HepG2 (cell line): ENCODE measurements around the gene ALDH1L2. TPM values are rescaled to one million over a fixed set of nuclear protein-coding genes. Genes with fewer than 3 reads are reported as not detected.

Experiments
- ARID3A ChIP-seq: IDR thresholded peaks from 2 replicates; pipeline ENCODE4 v1.6.1; 2012; ENCODE audit warnings: low read depth, low read length, improper control_type of control experiment
- BATF2 ChIP-seq: sonication (generic); formaldehyde crosslinking; IDR thresholded peaks from 2 replicates; pipeline ENCODE4 v1.8.0; 2022; ENCODE audit warnings: mild to moderate bottlenecking, missing genetic modification reagents, moderate library complexity
- BHLHE40 ChIP-seq: IDR thresholded peaks from 2 replicates; pipeline ENCODE4 v1.6.1; 2011; ENCODE audit warnings: low read length, improper control_type of control experiment
- JUND ChIP-seq: sonication (generic); formaldehyde crosslinking; IDR thresholded peaks from 2 replicates; pipeline ENCODE4 v1.8.0; 2022; ENCODE audit warnings: mild to moderate bottlenecking, missing genetic modification reagents
- KLF16 ChIP-seq, 2 experiments: sonication (generic) in 1 of 2; formaldehyde crosslinking in 1 of 2; IDR thresholded peaks; 2 replicates each; pipeline versions ENCODE4 v1.6.1 to v1.8.0; 2016 to 2023; ENCODE audit warnings: missing genetic modification reagents in 2 of 2, missing compliant biosample characterization in 1 of 2
- MED13 ChIP-seq: sonication (generic); formaldehyde crosslinking; IDR thresholded peaks from 2 replicates; pipeline ENCODE4 v1.5.0; 2020; ENCODE audit warnings: missing genetic modification reagents
- NCOR1 ChIP-seq: fragments of 200-600 bp; sonication (generic); IDR thresholded peaks from 2 replicates; pipeline ENCODE4 v1.7.0; 2017; ENCODE audit warnings: antibody characterized with exemption, low read length, borderline replicate concordance
- POLR2A ChIP-seq, 2 experiments: IDR thresholded peaks; 2 replicates each; pipeline ENCODE4 v1.6.1; 2011; ENCODE audit warnings: low read depth in 2 of 2, low read length in 2 of 2, mild to moderate bottlenecking in 1 of 2, moderate library complexity in 1 of 2; ENCODE audit not compliant: insufficient read depth in 1 of 2
- REPIN1 ChIP-seq: sonication (generic); formaldehyde crosslinking; IDR thresholded peaks from 2 replicates; pipeline ENCODE4 v1.8.0; 2022; ENCODE audit warnings: missing genetic modification reagents, low read depth, mild to moderate bottlenecking, borderline replicate concordance
- SAFB2 ChIP-seq: sonication (generic); formaldehyde crosslinking; IDR thresholded peaks from 2 replicates; pipeline ENCODE4 v1.5.1; 2020; ENCODE audit warnings: missing genetic modification reagents, low read depth, mild to moderate bottlenecking, borderline replicate concordance
- SNAPC2 ChIP-seq: sonication (generic); formaldehyde crosslinking; IDR thresholded peaks from 2 replicates; pipeline ENCODE4 v1.8.1; 2022; ENCODE audit warnings: mild to moderate bottlenecking, missing genetic modification reagents
- SRSF1 ChIP-seq: fragments of 200-400 bp; formaldehyde crosslinking; optimal IDR thresholded peaks from 2 replicates; pipeline ENCODE3; 2017; ENCODE audit warnings: mild to moderate bottlenecking, low read depth, low read length, moderate library complexity
- TBX2 ChIP-seq: sonication (generic); formaldehyde crosslinking; IDR thresholded peaks from 2 replicates; pipeline ENCODE4 v1.5.0; 2020; ENCODE audit warnings: missing genetic modification reagents, mild to moderate bottlenecking, borderline replicate concordance
- TFDP2 ChIP-seq: sonication (generic); formaldehyde crosslinking; IDR thresholded peaks from 2 replicates; pipeline ENCODE4 v1.4.0; 2020; ENCODE audit warnings: missing genetic modification reagents
- TOPORS ChIP-seq: sonication (generic); formaldehyde crosslinking; IDR thresholded peaks from 2 replicates; pipeline ENCODE4 v1.8.0; 2023; ENCODE audit warnings: mild to moderate bottlenecking, missing genetic modification reagents
- TRAFD1 ChIP-seq: sonication (generic); formaldehyde crosslinking; IDR thresholded peaks from 2 replicates; pipeline ENCODE4 v1.5.1; 2020; ENCODE audit warnings: missing genetic modification reagents, mild to moderate bottlenecking, borderline replicate concordance
- ZMYM4 ChIP-seq: sonication (generic); formaldehyde crosslinking; IDR thresholded peaks from 2 replicates; pipeline ENCODE4 v1.8.1; 2023; ENCODE audit warnings: mild to moderate bottlenecking, missing genetic modification reagents
- ZNF253 ChIP-seq: sonication (generic); formaldehyde crosslinking; IDR thresholded peaks from 2 replicates; pipeline ENCODE4 v1.8.0; 2022; ENCODE audit warnings: mild to moderate bottlenecking, missing genetic modification reagents, borderline replicate concordance
- ZNF331 ChIP-seq: sonication (generic); formaldehyde crosslinking; IDR thresholded peaks from 2 replicates; pipeline ENCODE4 v1.4.0; 2020; ENCODE audit warnings: missing genetic modification reagents
- ZNF501 ChIP-seq: sonication (generic); formaldehyde crosslinking; IDR thresholded peaks from 2 replicates; pipeline ENCODE4 v1.5.1; 2020; ENCODE audit warnings: mild to moderate bottlenecking, moderate library complexity, missing genetic modification reagents
- ZNF605 ChIP-seq: sonication (generic); formaldehyde crosslinking; IDR thresholded peaks from 2 replicates; pipeline ENCODE4 v1.8.0; 2022; ENCODE audit warnings: mild to moderate bottlenecking, missing genetic modification reagents
- ZNF619 ChIP-seq: sonication (generic); formaldehyde crosslinking; IDR thresholded peaks from 2 replicates; pipeline ENCODE4 v1.4.0; 2020; ENCODE audit warnings: mild to moderate bottlenecking, missing genetic modification reagents
- ZNF768 ChIP-seq: sonication (generic); formaldehyde crosslinking; IDR thresholded peaks from 2 replicates; pipeline ENCODE4 v1.4.0; 2020; ENCODE audit warnings: missing genetic modification reagents
- ZNF883 ChIP-seq: sonication (generic); formaldehyde crosslinking; IDR thresholded peaks from 2 replicates; pipeline ENCODE4 v1.5.1; 2020; ENCODE audit warnings: mild to moderate bottlenecking, missing genetic modification reagents; ENCODE audit errors: not compliant biosample characterization
- polyA plus RNA-seq, 8 experiments: library from polyadenylated mRNA; depleted of rRNA in 3 of 8; stranded (reverse) in 7 of 8; unstranded in 1 of 8; fragments of >200 nt; fragmentation: Illumina TruSeq in 4 of 8; extraction: Trizol in 4 of 8; gene quantifications; 2 replicates each; pipeline versions ENCODE4 v1.2.1 to v1.2.3, GENCODE V29; 2011 to 2016; ENCODE audit warnings: low read depth in 4 of 8, missing spikeins in 1 of 8, mixed read lengths in 1 of 8; ENCODE audit not compliant: insufficient read depth in 1 of 8
- total RNA-seq, 5 experiments: library from RNA; depleted of rRNA; stranded (reverse); fragments of >200 nt; fragmentation: Illumina TruSeq; extraction: Trizol; gene quantifications; 2 replicates each; pipeline ENCODE4 v1.2.3, GENCODE V29; 2016; ENCODE audit warnings: low read depth in 1 of 5

Gene ALDH1L2
- total and polyA plus RNA-seq, 2 of the 13 experiments (the other 11 are each of a cell fraction or from before 2014, with no cell fraction given), result 0.40 to 4.6 TPM

GRCh38 chr12:104986022-104986941, 98.0 kb downstream of the ALDH1L2 start, which contains the start of gene NOPCHAP1 (continued):
- peak; percentile 31; the same call in 1 of the 2 replicates for TF ChIP-seq SAFB2 (CRISPR knock-in tag)
- TF ChIP-seq TBX2 (CRISPR knock-in tag), result peak; percentile 61
- no peak for TF ChIP-seq TRAFD1 (CRISPR knock-in tag)
- peak; percentile 43; the same call in 1 of the 2 replicates for TF ChIP-seq BHLHE40
- TF ChIP-seq ZNF883 (CRISPR knock-in tag), result peak; percentile 76
- no peak for TF ChIP-seq JUND
- peak; percentile 31; the same call in 1 of the 2 replicates for TF ChIP-seq TFDP2
- peak; percentile 68 for TF ChIP-seq ZMYM4 (CRISPR knock-in tag)
- TF ChIP-seq ZNF768, result peak; percentile 65; the same call in 1 of the 2 replicates
- TF ChIP-seq BATF2 (CRISPR knock-in tag), result no peak
- peak; percentile 27; the same call in 1 of the 2 replicates for TF ChIP-seq REPIN1 (CRISPR knock-in tag)
- TF ChIP-seq ZNF605, result 0 out of 2 replicates have a peak, but pooled peaks have one; percentile 20
- TF ChIP-seq SNAPC2, result no peak
- TF ChIP-seq ARID3A, result no peak
- 0 out of 2 replicates have a peak, but pooled peaks have one; percentile 53 for TF ChIP-seq TOPORS (CRISPR knock-in tag)
- peak; percentile 78; the same call in 1 of the 2 replicates for TF ChIP-seq ZNF501 (CRISPR knock-in tag)
- TF ChIP-seq NCOR1, result no peak
- TF ChIP-seq ZNF253 (CRISPR knock-in tag), result no peak
- TF ChIP-seq MED13 (CRISPR knock-in tag), result 0 out of 2 replicates have a peak, but pooled peaks have one; percentile 39
- 0 out of 2 replicates have a peak, but pooled peaks have one; percentile 48 for TF ChIP-seq ZNF331 (CRISPR knock-in tag)
- TF ChIP-seq KLF16 (CRISPR knock-in tag; IDR thresholded peaks at IDR 0.05), result peak in 1 of 2 experiments; percentile 61; a peak in 1 of 4 replicates
- no peak for TF ChIP-seq SRSF1
- peak; percentile 71; the same call in 1 of the 2 replicates for TF ChIP-seq ZNF619
- peak; percentile 86 to 97 for TF ChIP-seq POLR2A (IDR thresholded peaks at IDR 0.05; ENCODE audit: insufficient read depth in 1 of 2, low read depth in 2 of 2, low read length in 2 of 2)
